DOHH2 (cell line): ENCODE results near the gene MAMDC4.

Experiments
- EZH2phosphoT487 ChIP-seq: fragments of 200-600 bp; sonication (generic); IDR thresholded peaks from 2 replicates; pipeline ENCODE4 v1.6.1; 2017; ENCODE audit warnings: borderline replicate concordance, mild to moderate bottlenecking, antibody characterized with exemption, low read length, moderate library complexity, mixed read lengths
- TF ChIP-seq, protein P1 (sequence below): fragments of 200-600 bp; sonication (generic); IDR thresholded peaks from one replicate; pipeline ENCODE4 v1.5.1; 2014; ENCODE audit warnings: antibody characterized with exemption, mild to moderate bottlenecking, low read depth, low read length; ENCODE audit not compliant: poor library complexity, severe bottlenecking

DNA sequence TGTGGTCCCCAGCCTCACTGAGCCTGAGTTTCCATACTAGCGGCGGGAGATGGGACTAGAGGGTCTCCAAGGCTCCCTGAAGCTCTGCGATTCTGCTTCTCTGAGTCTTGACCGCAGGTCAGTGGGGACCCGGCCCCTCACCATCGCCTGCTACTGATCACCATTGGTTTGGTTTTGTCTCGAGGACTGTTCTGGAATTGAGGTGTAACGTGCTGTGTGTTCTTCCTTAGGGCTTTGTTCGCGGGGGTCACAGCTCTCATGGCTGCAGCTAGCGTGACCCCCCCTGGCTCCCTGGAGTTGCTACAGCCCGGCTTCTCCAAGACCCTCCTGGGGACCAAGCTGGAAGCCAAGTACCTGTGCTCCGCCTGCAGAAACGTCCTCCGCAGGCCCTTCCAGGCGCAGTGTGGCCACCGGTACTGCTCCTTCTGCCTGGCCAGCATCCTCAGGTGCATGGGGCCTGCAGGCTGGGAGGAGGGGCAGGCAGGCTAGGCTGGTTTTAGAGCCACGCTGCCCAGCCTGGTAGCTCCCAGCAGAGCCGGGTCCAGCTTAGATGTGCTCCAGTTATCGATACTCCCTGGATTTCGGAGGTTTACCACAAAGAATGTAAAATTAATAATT lies 46.4 kb downstream of the MAMDC4 start:
- TF ChIP-seq, protein P1, sequence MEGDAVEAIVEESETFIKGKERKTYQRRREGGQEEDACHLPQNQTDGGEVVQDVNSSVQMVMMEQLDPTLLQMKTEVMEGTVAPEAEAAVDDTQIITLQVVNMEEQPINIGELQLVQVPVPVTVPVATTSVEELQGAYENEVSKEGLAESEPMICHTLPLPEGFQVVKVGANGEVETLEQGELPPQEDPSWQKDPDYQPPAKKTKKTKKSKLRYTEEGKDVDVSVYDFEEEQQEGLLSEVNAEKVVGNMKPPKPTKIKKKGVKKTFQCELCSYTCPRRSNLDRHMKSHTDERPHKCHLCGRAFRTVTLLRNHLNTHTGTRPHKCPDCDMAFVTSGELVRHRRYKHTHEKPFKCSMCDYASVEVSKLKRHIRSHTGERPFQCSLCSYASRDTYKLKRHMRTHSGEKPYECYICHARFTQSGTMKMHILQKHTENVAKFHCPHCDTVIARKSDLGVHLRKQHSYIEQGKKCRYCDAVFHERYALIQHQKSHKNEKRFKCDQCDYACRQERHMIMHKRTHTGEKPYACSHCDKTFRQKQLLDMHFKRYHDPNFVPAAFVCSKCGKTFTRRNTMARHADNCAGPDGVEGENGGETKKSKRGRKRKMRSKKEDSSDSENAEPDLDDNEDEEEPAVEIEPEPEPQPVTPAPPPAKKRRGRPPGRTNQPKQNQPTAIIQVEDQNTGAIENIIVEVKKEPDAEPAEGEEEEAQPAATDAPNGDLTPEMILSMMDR: no peak
- no peak for TF ChIP-seq EZH2phosphoT487
